ENCODE results near the gene PHEX. TPM values are rescaled to one million over a fixed set of nuclear protein-coding genes. Genes with fewer than 3 reads are reported as not detected.

The PHEX gene
- total RNA-seq, 5 donors from 2014 or later (not counting 1 experiment from before 2014, with no cell fraction given), result 0.07 to 0.35 (median 0.16) TPM

GRCh38 chrX:22015139-22015750, 16.9 kb upstream of the PHEX start:
- Histone ChIP-seq H3K27ac (ENCODE audit: low read length) (no peak overlapping the region), H3K36me3 (ENCODE audit: control insufficient read depth in 2 of 2, extremely low read depth in 1 of 2, insufficient read depth in 1 of 2, low read length in 1 of 2) (no peaks in the 10 kb centered on the region), H3K27me3 (replicated peaks in 1 of 2; ENCODE audit: control insufficient read depth in 2 of 2, extremely low read depth in 1 of 2, insufficient read depth in 2 of 2, low read length in 1 of 2) (no peaks in the 10 kb centered on the region), H3K4me3 (ENCODE audit: control insufficient read depth in 1 of 2, extremely low read depth in 1 of 2, low read length in 1 of 2) (no peak overlapping the region), H3K9me3 (no peaks in the 10 kb centered on the region), H3K4me1 (ENCODE audit: control insufficient read depth in 1 of 2, extremely low read depth in 1 of 2, insufficient read depth in 2 of 2, low read length in 2 of 2) (no peaks in the 10 kb centered on the region)
- H3K4me3 Mint-ChIP-seq, result no peak overlapping the region
- no peak for ATAC-seq (replicated peaks in 1 of 4)
- WGBS (ENCODE audit: insufficient coverage), result no CpG with 5 or more reads among the region's 9 CpGs
- ChIA-PET CTCF (interaction anchor here in 1 of 2 donors (1.0 kb wide), 1 partner anchor 936 kb away, joined by 4 read pairs; no protein-coding TSS in a partner anchor), POLR2A (no interaction called here)
- H3K27ac Mint-ChIP-seq, result no peak overlapping the region
- peaks cover 0 to 3% of the 10 kb centered on the region in 2 donors for H3K27me3 Mint-ChIP-seq
- H3K4me1 Mint-ChIP-seq, result no peaks in the 10 kb centered on the region
- no peaks in the 10 kb centered on the region for H3K9me3 Mint-ChIP-seq
- DNase-seq, result no peak
- H3K36me3 Mint-ChIP-seq, result no peaks in the 10 kb centered on the region

GRCh38 chrX:22021751-22022324, 10.3 kb upstream of the PHEX start:
- H3K4me1 ChIP-seq (ENCODE audit: control insufficient read depth in 1 of 2, extremely low read depth in 1 of 2, insufficient read depth in 2 of 2, low read length in 2 of 2), result no peaks in the 10 kb centered on the region
- no peak overlapping the region for H3K4me3 ChIP-seq (ENCODE audit: control insufficient read depth in 1 of 2, extremely low read depth in 1 of 2, low read length in 1 of 2)
- Mint-ChIP-seq H3K4me3 (no peak overlapping the region), H3K36me3 (no peaks in the 10 kb centered on the region), H3K27ac (no peak overlapping the region), H3K4me1 (no peaks in the 10 kb centered on the region), H3K9me3 (no peaks in the 10 kb centered on the region), H3K27me3 (peaks cover 0 to 3% of the 10 kb centered on the region in 2 donors)
- WGBS (ENCODE audit: insufficient coverage), result 100% methylated on average over 1 of the region's 10 CpGs
- no peaks in the 10 kb centered on the region for H3K9me3 ChIP-seq
- CTCF ChIA-PET, result interaction anchor here in 1 of 2 donors (0.6 kb wide), 1 partner anchor 1878 kb away, joined by 3 read pairs; no protein-coding TSS in a partner anchor
- ATAC-seq (replicated peaks in 1 of 4) (no peak), DNase-seq (no peak)
- POLR2A ChIA-PET, result no interaction called here
- no peaks in the 10 kb centered on the region for H3K36me3 ChIP-seq (ENCODE audit: control insufficient read depth in 2 of 2, extremely low read depth in 1 of 2, insufficient read depth in 1 of 2, low read length in 1 of 2)
- H3K27ac ChIP-seq (ENCODE audit: low read length), result no peak overlapping the region
- H3K27me3 ChIP-seq (replicated peaks in 1 of 2; ENCODE audit: control insufficient read depth in 2 of 2, extremely low read depth in 1 of 2, insufficient read depth in 2 of 2, low read length in 1 of 2), result no peaks in the 10 kb centered on the region

- Mint-ChIP-seq H3K36me3 (no peaks in the 10 kb centered on the region), H3K27ac (no peak overlapping the region), H3K4me1 (no peaks in the 10 kb centered on the region), H3K27me3 (peaks cover 0 to 3% of the 10 kb centered on the region in 2 donors), H3K9me3 (no peaks in the 10 kb centered on the region), H3K4me3 (no peak overlapping the region)
- CTCF ChIA-PET, result no interaction called here
- H3K27ac ChIP-seq (ENCODE audit: low read length), result no peak overlapping the region
- no peaks in the 10 kb centered on the region for H3K36me3 ChIP-seq (ENCODE audit: control insufficient read depth in 2 of 2, extremely low read depth in 1 of 2, insufficient read depth in 1 of 2, low read length in 1 of 2)
- H3K4me3 ChIP-seq (ENCODE audit: control insufficient read depth in 1 of 2, extremely low read depth in 1 of 2, low read length in 1 of 2), result no peak overlapping the region
- POLR2A ChIA-PET, result no interaction called here
- DNase-seq (no peak), ATAC-seq (replicated peaks in 1 of 4) (no peak)
- H3K27me3 ChIP-seq (replicated peaks in 1 of 2; ENCODE audit: control insufficient read depth in 2 of 2, extremely low read depth in 1 of 2, insufficient read depth in 2 of 2, low read length in 1 of 2), result no peaks in the 10 kb centered on the region
- H3K9me3 ChIP-seq, result no peaks in the 10 kb centered on the region
- WGBS (ENCODE audit: insufficient coverage), result 0% methylated on average over 1 of the region's 2 CpGs
- no peaks in the 10 kb centered on the region for H3K4me1 ChIP-seq (ENCODE audit: control insufficient read depth in 1 of 2, extremely low read depth in 1 of 2, insufficient read depth in 2 of 2, low read length in 2 of 2)
Measured at GRCh38 chrX:22024577-22024976, 7.5 kb upstream of the PHEX start.

GRCh38 chrX:22025751-22026150, 6.4 kb upstream of the PHEX start:
- H3K9me3 Mint-ChIP-seq, result no peaks in the 10 kb centered on the region
- H3K4me1 Mint-ChIP-seq, result no peaks in the 10 kb centered on the region
- no peaks in the 10 kb centered on the region for H3K36me3 Mint-ChIP-seq
- CTCF ChIA-PET, result no interaction called here
- 100% methylated on average over 2 of the region's 7 CpGs for WGBS (ENCODE audit: insufficient coverage)
- no peaks in the 10 kb centered on the region for H3K27me3 Mint-ChIP-seq
- H3K4me3 Mint-ChIP-seq, result no peak overlapping the region
- POLR2A ChIA-PET, result no interaction called here
- no peak for ATAC-seq (replicated peaks in 1 of 4)
- no peaks in the 10 kb centered on the region for H3K27me3 ChIP-seq (replicated peaks in 1 of 2; ENCODE audit: control insufficient read depth in 2 of 2, extremely low read depth in 1 of 2, insufficient read depth in 2 of 2, low read length in 1 of 2)
- no peak overlapping the region for H3K27ac ChIP-seq (ENCODE audit: low read length)
- DNase-seq, result no peak
- H3K4me1 ChIP-seq (ENCODE audit: control insufficient read depth in 1 of 2, extremely low read depth in 1 of 2, insufficient read depth in 2 of 2, low read length in 2 of 2), result no peaks in the 10 kb centered on the region
- H3K9me3 ChIP-seq, result no peaks in the 10 kb centered on the region
- H3K27ac Mint-ChIP-seq, result no peak overlapping the region
- H3K36me3 ChIP-seq (ENCODE audit: control insufficient read depth in 2 of 2, extremely low read depth in 1 of 2, insufficient read depth in 1 of 2, low read length in 1 of 2), result no peaks in the 10 kb centered on the region
- H3K4me3 ChIP-seq (ENCODE audit: control insufficient read depth in 1 of 2, extremely low read depth in 1 of 2, low read length in 1 of 2), result no peak overlapping the region

GRCh38 chrX:22026731-22027130, 5.4 kb upstream of the PHEX start:
- ChIA-PET POLR2A (no interaction called here), CTCF (no interaction called here)
- H3K27ac Mint-ChIP-seq, result no peak overlapping the region
- DNase-seq, result no peak
- Histone ChIP-seq H3K27ac (ENCODE audit: low read length) (no peak overlapping the region), H3K4me3 (ENCODE audit: control insufficient read depth in 1 of 2, extremely low read depth in 1 of 2, low read length in 1 of 2) (no peak overlapping the region), H3K36me3 (ENCODE audit: control insufficient read depth in 2 of 2, extremely low read depth in 1 of 2, insufficient read depth in 1 of 2, low read length in 1 of 2) (no peaks in the 10 kb centered on the region), H3K27me3 (replicated peaks in 1 of 2; ENCODE audit: control insufficient read depth in 2 of 2, extremely low read depth in 1 of 2, insufficient read depth in 2 of 2, low read length in 1 of 2) (no peaks in the 10 kb centered on the region), H3K4me1 (ENCODE audit: control insufficient read depth in 1 of 2, extremely low read depth in 1 of 2, insufficient read depth in 2 of 2, low read length in 2 of 2) (no peaks in the 10 kb centered on the region), H3K9me3 (no peaks in the 10 kb centered on the region)
- H3K4me3 Mint-ChIP-seq, result no peak overlapping the region
- H3K27me3 Mint-ChIP-seq, result no peaks in the 10 kb centered on the region
- H3K9me3 Mint-ChIP-seq, result no peaks in the 10 kb centered on the region
- 100% methylated on average over 1 of the region's 4 CpGs for WGBS (ENCODE audit: insufficient coverage)
- no peak for ATAC-seq (replicated peaks in 1 of 4)
- H3K36me3 Mint-ChIP-seq, result no peaks in the 10 kb centered on the region
- no peaks in the 10 kb centered on the region for H3K4me1 Mint-ChIP-seq

- no CpG with 5 or more reads among the region's 6 CpGs for WGBS (ENCODE audit: insufficient coverage)
- ATAC-seq (replicated peaks in 1 of 4) (no peak), DNase-seq (no peak)
- Mint-ChIP-seq H3K27me3 (no peaks in the 10 kb centered on the region), H3K4me1 (no peaks in the 10 kb centered on the region), H3K4me3 (no peak overlapping the region), H3K36me3 (no peaks in the 10 kb centered on the region), H3K27ac (no peak overlapping the region), H3K9me3 (no peaks in the 10 kb centered on the region)
- ChIA-PET CTCF (no interaction called here), POLR2A (no interaction called here)
- no peaks in the 10 kb centered on the region for H3K4me1 ChIP-seq (ENCODE audit: control insufficient read depth in 1 of 2, extremely low read depth in 1 of 2, insufficient read depth in 2 of 2, low read length in 2 of 2)
- H3K27me3 ChIP-seq (replicated peaks in 1 of 2; ENCODE audit: control insufficient read depth in 2 of 2, extremely low read depth in 1 of 2, insufficient read depth in 2 of 2, low read length in 1 of 2), result no peaks in the 10 kb centered on the region
- no peaks in the 10 kb centered on the region for H3K9me3 ChIP-seq
- no peak overlapping the region for H3K4me3 ChIP-seq (ENCODE audit: control insufficient read depth in 1 of 2, extremely low read depth in 1 of 2, low read length in 1 of 2)
- H3K36me3 ChIP-seq (ENCODE audit: control insufficient read depth in 2 of 2, extremely low read depth in 1 of 2, insufficient read depth in 1 of 2, low read length in 1 of 2), result no peaks in the 10 kb centered on the region
- no peak overlapping the region for H3K27ac ChIP-seq (ENCODE audit: low read length)
Measured at GRCh38 chrX:22032506-22032905, 381 bp downstream of the PHEX start.

All from T-cell (primary cell).